HG02938 (cell line): ENCODE data around the gene RAD51B.

Source experiments
- ATAC-seq: cut with Tn5 transposase; IDR thresholded peaks from one replicate; pipeline ENCODE4 v1.9.1; 2021; ENCODE audit warnings: mild to moderate bottlenecking, moderate library complexity; ENCODE audit not compliant: unreplicated experiment

The RAD51B gene

GRCh38 chr14:68527329-68527851 is 707.8 kb downstream of the RAD51B start:
- no peak for ATAC-seq

- ATAC-seq: no peak
Measured at GRCh38 chr14:68528040-68528687, 708.6 kb downstream of the RAD51B start.

DNA sequence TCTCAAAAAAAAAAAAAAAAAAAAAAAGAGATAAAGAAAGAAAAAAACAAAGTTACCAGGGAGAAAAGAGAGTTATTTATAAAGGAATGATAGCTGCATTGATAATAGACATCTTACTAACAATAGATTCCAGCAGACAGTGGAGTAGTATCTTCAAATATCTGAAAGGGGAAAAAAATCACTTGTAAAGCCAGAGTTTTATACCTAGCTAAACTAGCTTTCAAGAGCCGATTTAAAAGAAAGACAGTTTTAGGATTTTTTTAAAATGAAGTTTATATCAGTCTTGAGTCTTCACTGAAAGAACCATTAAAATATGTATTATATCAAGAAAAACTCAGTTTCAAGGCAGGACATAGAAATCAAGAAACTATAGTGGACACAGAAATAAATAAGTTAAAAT is 710.9 kb downstream of the RAD51B start:
- ATAC-seq: no peak

GRCh38 chr14:68532496-68532895 is 712.9 kb downstream of the RAD51B start:
- no peak for ATAC-seq

DNA sequence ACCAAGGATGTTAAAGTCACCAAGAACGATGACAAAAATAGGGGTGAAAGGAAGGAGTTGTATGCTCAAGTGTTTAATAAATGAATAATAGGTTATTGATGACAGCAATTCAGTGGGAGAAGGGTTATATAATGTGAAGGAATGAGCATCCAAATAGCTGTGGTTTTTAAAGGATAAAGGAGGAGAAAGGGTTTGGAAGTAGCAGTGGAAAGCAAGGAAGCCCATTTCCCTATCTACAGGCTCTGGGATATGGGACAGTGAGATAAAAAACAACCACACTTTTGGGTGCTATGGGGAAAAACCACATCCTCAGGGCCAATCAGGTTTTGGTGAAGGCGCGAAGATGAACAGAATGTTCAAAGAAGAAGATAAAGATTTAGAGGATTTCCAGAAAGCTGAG is 714.7 kb downstream of the RAD51B start:
- no peak for ATAC-seq

DNA sequence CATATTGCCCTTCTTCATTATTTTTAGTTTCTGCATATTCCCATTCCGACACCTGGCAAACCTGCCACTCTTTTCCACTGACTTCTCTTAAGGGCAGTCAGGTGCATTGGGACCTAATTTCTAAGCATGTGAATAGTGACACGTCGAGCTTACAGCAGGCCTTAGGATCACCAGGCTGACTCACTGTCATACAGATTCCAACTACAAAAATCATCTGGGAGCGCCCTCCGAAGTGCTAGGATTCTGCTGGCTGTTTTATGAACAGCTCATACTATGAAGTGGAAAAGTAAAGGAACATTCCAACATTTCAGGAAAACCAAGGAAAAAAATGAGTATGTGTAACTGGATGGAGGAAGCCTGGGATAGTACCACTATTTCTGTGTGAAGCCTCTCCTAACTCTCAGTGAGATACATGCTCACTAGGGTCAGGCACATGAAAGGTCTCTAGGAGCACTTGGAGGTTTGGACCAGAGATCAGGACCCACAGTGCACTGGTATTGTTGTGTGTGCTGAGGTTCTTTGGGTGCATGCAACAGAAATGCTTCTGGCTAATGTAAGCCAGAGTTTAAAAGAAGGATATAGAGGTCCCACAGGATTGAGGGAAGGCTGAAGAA is 715.9 kb downstream of the RAD51B start:
- ATAC-seq: no peak

DNA sequence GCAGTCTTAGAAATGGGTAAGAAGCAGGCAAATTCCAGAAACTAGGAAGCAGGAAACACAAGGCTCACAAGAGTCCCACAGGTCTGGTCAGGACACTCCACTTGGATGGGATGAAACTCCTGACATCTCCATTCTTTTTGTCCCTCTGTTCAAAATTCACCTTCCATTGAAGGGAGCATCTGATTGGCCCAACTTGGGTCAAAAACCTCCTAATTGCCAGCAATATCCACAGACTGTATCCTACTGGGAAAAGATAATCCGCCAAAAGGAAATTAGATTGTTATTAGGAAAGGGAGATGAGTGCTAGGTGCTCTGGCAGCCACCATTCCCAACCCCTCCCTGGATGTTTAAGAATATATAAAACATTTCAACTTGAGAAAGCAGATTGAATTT is 716.4 kb downstream of the RAD51B start:
- ATAC-seq: no peak

DNA sequence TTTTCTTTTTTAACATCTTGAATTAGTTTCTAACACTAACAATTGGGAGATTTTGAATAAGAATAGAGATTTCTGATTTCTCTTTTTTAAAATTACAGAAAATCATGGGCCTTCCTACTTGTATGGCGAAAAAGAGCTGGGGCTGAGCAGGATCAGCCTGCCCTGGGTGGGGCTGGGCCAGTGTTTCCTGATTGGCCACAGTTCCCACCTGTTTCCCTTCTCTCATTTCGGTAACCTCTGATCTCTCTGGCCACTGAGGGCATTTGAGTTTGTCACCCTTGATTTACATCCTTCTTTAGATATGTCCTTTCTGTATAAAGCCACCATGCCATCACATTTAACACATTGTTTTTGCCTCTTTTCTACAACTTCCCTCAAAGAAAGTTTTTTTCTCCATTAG is 719.1 kb downstream of the RAD51B start:
- no peak for ATAC-seq

- ATAC-seq: no peak
Measured at GRCh38 chr14:68539241-68539737, 719.7 kb downstream of the RAD51B start.

GRCh38 chr14:68539789-68540188 is 720.2 kb downstream of the RAD51B start:
- ATAC-seq: no peak

DNA sequence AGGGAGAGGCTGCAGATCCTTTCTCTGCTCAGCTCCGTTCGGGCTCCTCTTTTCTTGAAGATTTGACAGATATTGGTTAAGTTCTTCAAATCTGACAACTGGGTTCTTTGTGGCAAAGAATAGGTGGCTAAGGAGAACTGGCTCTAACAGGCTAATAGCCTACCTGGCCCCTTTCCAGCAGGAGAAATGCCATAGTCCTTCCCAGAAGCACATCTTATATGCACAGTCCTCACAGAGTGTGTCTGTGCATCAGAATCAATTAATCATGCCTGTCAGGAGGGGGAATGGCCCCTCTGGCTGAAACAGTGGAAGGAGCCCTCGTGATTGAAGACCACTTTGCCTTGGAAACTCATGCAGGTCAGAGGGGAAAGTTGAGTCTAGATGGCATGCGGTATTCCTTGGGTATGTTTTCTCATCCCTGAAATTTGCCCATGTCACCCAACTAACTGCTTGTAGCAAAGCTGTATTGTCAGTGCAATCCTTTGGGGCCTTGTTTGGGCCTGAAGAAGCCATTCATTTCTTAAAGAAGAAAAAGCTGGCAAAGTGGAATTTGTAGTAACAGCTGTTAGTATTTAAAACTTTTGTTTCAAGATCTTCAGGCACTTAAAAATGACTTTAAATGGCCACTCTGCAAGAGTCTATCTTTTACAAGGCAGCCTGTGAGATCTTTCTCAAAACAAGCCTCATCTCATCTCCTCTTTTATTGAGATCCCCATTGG is 721.8 kb downstream of the RAD51B start:
- ATAC-seq: no peak

DNA sequence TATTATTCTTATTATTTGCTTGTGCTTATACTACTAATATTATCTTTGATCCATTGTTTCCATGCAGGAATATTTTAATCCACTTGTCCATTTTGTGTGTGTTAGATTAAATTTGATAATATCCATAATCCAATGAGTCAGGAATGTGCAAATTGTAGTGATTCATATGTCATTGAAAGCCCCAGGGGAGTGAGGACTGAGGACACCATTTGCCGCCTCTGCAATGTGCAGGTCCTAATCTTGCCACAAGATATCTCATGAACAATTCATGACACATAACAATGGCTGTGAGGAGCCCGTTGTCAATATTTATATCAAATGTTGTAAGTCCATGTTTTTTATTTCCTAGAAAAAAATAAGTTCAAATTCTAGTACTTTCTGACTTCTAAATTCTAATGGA is 722.8 kb downstream of the RAD51B start:
- ATAC-seq: no peak

DNA sequence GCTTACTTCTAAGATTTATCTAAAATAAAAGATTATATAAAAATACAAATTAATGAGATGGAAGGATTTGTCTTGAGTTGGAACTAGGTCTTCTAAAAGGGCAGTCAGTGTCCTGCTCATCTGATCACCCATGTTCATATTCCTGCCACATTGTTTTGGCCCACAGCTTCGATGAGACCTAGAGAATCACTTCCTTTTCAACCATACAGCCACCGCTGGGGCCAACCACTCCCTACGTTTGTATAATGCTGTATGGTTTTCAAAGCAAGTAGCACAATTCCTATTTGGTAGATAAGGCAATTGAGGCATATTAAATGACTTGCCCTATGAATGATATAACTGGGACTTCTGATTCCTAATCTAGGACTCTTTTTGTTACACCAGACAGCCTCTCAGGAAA is 723.9 kb downstream of the RAD51B start:
- ATAC-seq: no peak

DNA sequence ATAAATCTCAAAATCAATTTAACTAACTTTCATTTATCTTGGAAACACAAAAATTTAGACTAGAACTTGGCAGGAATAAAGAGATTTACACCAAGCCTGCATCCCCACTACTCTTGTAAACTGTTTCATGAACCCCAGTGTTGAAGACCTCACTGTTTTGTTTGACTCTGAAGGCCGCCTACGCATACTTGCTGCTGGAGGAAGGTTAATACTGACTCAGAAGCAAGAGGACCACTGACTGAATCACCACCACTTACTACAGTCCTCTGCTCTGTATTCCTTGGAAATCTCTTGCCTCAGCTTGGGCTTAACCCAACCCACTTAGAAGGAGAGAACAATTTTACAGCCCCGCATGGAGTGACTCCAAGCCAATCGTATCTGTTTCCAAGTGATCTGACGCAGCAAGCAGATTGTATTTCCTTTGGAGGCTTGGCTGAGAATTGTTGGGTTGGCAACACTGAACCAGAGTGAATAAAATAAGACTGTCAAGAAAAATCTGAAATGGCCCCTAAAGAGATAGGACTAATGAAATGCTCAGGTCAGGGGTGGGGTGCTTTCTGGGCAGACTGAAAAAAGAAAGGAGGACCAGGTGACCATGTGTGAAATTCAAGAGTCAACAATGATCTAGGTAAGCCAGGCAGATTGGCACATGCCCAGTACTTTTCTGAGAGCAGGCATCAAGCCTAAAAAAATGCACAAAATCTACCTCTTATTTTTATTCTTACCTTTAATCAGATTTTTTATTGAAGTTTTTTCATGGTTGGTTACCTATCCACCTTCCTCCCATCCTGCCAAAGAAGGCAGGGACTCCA is 724.7 kb downstream of the RAD51B start:
- ATAC-seq: no peak

DNA sequence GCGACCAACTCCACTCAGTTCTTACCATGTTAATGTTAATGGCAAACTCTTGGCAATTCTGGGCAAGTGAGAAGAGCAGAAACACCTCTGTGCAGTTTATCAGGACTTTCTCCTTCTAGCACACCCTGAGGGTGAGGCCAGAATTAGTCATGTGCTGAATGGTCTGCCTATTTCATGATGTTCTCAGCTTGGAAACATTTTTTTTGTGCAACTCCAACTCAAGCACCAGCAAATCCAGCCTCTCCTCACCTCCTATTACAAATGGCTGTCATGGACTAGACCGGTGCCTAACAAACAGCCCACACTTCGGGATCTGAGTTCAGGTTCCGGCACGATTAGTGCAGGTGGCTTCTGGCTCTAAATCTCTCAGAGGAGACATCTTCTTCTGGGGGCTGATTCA is 727.3 kb downstream of the RAD51B start:
- no peak for ATAC-seq

GRCh38 chr14:68547305-68548193 is 728.0 kb downstream of the RAD51B start:
- ATAC-seq: no peak

DNA sequence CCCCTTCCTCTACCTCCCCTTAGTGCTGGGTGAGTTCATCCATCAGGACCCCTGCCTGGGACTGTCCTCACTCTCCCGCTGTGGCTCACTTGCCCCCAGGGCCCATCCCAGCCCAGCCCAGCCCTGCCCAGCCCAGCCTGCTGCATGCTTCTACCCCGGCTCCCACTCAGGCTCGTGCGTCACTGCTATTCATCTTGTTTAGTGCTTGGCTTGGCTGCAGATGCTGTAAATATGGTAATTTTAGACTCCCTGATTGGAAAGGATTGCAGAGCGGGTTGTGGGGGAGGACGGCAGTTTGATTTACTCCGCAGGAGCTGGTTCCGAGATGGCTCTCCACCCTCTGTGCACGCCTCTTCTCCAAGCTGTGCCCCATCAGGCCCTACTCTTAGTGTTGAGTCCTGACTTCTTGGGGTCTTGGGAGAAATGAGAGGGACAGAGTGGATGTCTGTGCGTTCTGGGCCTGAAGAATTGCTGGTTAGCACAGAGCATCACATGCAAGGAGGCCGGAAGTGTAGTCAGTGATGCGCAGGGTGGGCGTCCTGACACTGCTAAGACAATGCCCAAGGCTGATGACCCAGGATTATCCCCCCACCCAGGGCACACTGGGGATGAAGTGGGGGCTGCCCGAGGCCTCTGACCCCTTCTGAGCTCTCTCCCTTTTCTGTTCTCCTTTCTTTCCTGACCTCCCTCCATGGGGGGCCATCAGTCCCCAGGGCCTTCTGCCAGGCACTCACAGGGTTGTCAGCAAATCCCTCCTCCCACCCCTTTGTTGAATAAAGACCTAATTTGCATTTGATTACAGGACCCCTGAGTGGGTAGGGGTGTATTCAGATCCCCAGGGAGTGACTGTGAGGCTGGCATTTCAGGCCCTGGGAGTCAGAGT is 728.9 kb downstream of the RAD51B start:
- ATAC-seq: no peak

DNA sequence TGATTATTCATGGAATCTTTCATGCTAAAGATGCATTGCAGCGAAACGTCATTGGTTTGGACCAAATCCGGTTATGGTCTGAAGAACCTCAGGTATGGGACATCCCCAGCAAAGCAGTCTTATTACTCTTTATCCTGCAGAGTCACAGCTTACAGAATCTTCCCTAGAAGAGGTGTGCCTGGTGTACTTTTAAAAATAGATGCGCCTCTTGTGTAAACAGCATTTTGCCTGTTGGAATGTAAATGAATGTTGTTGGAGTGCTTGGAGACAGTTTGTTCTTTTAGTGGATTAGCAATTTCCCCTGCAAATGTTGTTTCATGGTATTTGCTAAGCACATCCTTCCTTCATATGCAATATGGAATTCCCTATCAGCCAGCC is 730.7 kb downstream of the RAD51B start:
- no peak for ATAC-seq

GRCh38 chr14:68551045-68551683 is 731.6 kb downstream of the RAD51B start:
- no peak for ATAC-seq
